NB4 (cell line): ENCODE measurements around the gene CTSA.

Experiments
- DNase-seq: peaks from one replicate; pipeline ENCODE4 v3.0.0; 2010; ENCODE audit warnings: low read depth
- H3K4me3 ChIP-seq: one replicate; pipeline ENCODE4 v1.5.1; 2011; ENCODE audit warnings: mild to moderate bottlenecking, low read depth, low read length, moderate library complexity
- MYC ChIP-seq: IDR thresholded peaks from 2 replicates; pipeline ENCODE4 v1.6.1; 2011; ENCODE audit warnings: low read depth, low read length
- POLR2A ChIP-seq: IDR thresholded peaks from 2 replicates; pipeline ENCODE4 v1.6.1; 2011; ENCODE audit warnings: mild to moderate bottlenecking; ENCODE audit not compliant: insufficient read length; ENCODE audit errors: extremely low read depth
- TF ChIP-seq, protein P1 (sequence below): IDR thresholded peaks from one replicate; pipeline ENCODE4 v1.5.1; 2012; ENCODE audit warnings: low read depth, low read length
- TF ChIP-seq, protein P2 (sequence below): IDR thresholded peaks from 2 replicates; pipeline ENCODE4 v1.6.1; 2011; ENCODE audit warnings: low read depth, low read length

CTSA gene

DNA sequence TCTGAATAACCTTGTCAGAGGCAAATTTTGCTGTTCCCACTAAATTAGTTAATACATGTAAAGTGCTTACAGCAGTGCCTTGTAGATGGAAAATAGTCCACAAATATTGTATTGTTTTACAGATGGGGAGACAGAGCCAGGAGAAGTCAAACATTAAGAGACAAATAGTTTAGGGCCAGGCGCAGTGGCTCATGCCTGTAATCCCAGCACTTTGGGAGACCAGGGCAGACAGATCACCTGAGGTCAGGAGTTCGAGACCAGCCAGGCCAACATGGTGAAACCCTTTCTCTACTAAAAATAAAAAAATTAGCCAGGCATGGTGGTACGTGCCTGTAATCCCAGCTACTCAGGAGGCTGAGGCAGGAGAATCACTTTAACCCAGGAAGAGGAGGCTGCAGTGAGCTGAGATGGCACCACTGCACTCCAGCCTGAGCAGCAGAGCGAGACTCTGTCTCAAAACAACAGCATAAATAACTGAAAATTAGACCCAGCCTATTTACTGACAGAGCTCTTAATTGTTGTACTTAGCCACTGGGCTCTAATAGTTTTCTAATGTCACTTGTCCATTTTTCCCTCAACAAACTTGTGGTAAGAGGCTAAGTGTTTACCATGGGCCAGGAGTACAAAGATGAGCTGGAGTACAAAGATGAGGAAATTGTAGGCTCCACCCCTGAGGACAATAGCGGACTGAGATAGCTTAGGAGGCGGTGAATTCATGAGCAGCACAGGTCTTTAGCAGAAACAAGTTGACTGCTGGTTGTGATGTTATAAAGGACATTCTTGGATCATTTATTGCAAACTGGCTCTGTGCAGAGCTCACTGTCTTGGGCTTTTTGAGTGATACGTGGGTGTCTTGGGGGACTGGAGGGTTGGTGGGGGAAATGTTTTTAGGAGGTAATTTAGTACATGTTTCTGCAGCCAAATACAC is 27.3 kb upstream of the CTSA start:
- TF ChIP-seq MYC, result no peak
- TF ChIP-seq, protein P1, sequence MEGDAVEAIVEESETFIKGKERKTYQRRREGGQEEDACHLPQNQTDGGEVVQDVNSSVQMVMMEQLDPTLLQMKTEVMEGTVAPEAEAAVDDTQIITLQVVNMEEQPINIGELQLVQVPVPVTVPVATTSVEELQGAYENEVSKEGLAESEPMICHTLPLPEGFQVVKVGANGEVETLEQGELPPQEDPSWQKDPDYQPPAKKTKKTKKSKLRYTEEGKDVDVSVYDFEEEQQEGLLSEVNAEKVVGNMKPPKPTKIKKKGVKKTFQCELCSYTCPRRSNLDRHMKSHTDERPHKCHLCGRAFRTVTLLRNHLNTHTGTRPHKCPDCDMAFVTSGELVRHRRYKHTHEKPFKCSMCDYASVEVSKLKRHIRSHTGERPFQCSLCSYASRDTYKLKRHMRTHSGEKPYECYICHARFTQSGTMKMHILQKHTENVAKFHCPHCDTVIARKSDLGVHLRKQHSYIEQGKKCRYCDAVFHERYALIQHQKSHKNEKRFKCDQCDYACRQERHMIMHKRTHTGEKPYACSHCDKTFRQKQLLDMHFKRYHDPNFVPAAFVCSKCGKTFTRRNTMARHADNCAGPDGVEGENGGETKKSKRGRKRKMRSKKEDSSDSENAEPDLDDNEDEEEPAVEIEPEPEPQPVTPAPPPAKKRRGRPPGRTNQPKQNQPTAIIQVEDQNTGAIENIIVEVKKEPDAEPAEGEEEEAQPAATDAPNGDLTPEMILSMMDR, result no peak
- no peak for TF ChIP-seq POLR2A
- TF ChIP-seq, protein P2, sequence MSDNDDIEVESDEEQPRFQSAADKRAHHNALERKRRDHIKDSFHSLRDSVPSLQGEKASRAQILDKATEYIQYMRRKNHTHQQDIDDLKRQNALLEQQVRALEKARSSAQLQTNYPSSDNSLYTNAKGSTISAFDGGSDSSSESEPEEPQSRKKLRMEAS, result no peak
- no peak for DNase-seq
- H3K4me3 ChIP-seq, result no peak overlapping the region

DNA sequence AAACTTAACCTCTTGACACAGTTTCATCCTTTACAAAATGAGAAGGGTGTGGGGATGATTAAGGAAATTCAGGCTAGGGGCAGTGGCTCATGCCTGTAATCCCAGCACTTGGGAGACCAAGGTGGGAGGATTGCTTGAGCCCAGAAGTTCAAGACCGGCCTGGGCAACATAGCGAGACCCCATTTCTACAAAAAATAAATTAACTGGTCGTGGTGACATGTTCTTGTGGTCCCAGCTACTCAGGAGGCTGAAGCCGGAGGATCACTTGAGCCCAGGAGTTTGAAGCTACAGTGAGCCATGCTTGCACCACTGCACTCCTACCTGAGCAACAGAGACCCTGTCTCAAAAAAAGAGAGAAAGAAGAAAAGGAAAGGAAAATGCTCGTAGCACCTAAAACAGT is 24.7 kb upstream of the CTSA start:
- no peak for DNase-seq
- TF ChIP-seq, protein P2, result no peak
- TF ChIP-seq MYC (no peak), POLR2A (no peak)
- TF ChIP-seq, protein P1, result no peak
- H3K4me3 ChIP-seq, result no peak overlapping the region

DNA sequence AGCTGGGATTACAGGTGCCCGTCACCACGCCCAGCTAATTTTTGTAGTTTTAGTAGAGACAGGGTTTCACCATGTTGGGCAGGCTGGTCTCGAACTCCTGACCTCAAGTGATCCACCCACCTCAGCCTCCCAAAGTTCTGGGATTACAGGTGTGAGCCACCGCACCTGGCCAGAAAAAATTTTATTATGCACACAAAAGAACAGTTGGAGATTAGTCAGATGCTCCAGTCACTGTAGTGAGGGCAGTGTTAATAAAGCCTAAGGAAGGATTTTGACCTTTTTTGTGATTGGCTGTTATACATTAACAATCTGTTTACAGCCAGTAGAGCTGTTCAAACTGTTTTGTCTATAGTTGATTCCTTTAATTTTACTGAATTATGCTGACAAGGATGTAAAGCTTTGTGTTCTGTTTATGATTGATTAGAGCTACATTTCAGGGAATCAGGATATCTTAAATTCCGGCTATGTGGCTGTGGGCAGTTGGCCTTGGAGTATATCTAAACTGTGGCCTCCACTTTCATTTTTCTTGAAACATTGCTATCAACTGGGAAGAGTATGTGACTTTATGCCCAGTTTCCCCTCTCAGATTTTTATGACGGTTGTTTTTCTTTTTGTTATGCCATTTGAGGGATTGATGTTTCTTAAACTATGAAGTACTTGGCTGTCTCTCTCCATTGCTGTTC is 23.9 kb upstream of the CTSA start:
- no peak for TF ChIP-seq MYC
- TF ChIP-seq, protein P1, result no peak
- TF ChIP-seq POLR2A, result no peak
- TF ChIP-seq, protein P2, result no peak
- DNase-seq, result no peak
- no peak overlapping the region for H3K4me3 ChIP-seq

- DNase-seq, result no peak
- TF ChIP-seq, protein P1, result no peak
- no peak for TF ChIP-seq MYC
- TF ChIP-seq, protein P2, result no peak
- no peak for TF ChIP-seq POLR2A
- H3K4me3 ChIP-seq, result no peak overlapping the region
Measured at GRCh38 chr20:45867819-45868176, 23.3 kb upstream of the CTSA start.

GRCh38 chr20:45872626-45873025 is 18.5 kb upstream of the CTSA start:
- no peak for TF ChIP-seq POLR2A
- TF ChIP-seq, protein P1, result no peak
- no peak for TF ChIP-seq MYC
- TF ChIP-seq, protein P2, result no peak
- DNase-seq, result no peak
- no peak overlapping the region for H3K4me3 ChIP-seq
